IPS-NIHi11 (cell line): ENCODE measurements around the gene RIF1.
"Not testable (repeated sequence)": the region's sequence is repeated elsewhere in the genome, so short reads cannot be mapped to it uniquely, and the experiment has no call there.

Experiments
- DNase-seq: peaks from one replicate; pipeline ENCODE4 v3.0.0; 2012; ENCODE audit warnings: mixed read lengths, low spot score

The RIF1 gene

DNA sequence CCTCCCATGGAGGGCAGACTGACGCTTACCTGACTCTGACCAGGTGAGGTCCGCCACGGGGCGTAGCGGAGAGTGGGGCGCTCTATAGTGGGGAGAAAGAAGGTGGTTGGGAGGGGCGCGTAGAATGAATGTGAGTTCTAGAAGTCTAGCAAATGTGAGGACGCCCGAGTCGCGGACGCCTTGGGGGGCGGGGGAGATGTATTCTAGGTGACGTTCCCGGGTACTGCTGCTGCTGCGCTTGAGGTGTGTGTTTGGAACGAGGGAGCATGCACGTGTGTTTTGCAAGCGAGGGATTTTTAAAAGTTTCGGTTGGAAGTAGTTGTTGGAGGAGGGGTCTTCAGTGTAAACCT is 758 bp downstream of the RIF1 start:
- peak; percentile 64 for DNase-seq

- no peak for DNase-seq
These were observed 7.9 kb downstream of the RIF1 start for GRCh38 chr2:151417650-151418049.

GRCh38 chr2:151421681-151422080 is 12.0 kb downstream of the RIF1 start:
- not testable (repeated sequence) for DNase-seq

GRCh38 chr2:151422917-151423439 is 13.3 kb downstream of the RIF1 start:
- no peak for DNase-seq

GRCh38 chr2:151423760-151424159 is 14.1 kb downstream of the RIF1 start:
- DNase-seq, result no peak

DNA sequence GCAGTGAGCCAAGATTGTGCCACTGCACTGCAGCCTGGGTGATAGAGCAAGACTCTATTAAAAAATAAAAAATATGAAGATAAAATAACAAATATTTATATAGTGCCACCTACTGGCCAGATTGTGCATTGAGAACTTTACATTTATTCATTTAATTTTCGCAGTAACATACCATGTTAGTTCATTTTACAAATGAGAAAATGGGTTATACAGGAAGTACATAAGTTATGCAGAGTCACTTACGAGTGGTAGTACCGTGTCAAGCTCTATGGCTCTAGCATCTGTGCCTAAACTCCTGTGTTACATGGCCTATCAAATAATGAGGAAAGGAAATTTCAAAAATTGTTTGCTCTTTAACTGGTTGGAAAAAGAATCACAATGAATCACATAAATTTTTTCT is 27.9 kb downstream of the RIF1 start:
- peak; percentile 6 for DNase-seq

DNA sequence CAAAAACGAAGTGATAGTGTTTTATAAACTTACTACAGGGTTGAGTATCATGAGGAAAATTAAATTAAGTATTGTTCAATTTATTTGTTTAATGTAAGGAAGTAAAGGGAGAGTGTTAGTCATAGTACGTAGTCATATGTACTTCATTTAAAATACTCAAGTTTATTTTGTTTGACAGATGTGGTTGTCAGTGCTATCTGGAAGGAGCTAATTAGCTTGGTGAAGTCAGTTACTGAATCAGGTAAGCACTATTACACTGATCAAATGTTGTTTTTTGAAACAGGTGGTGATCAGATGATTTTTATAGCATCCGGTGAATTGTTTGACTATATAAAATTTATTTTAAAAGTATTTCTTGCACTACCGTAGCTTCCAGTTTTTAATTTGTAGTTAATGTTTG is 28.8 kb downstream of the RIF1 start:
- DNase-seq, result no peak

- no peak for DNase-seq
These were observed 29.4 kb downstream of the RIF1 start for GRCh38 chr2:151439127-151439526.

- no peak for DNase-seq
These were observed 49.7 kb downstream of the RIF1 start for GRCh38 chr2:151459358-151459757.

- no peak for DNase-seq
These were observed 56.1 kb downstream of the RIF1 start for GRCh38 chr2:151465771-151466170.

DNA sequence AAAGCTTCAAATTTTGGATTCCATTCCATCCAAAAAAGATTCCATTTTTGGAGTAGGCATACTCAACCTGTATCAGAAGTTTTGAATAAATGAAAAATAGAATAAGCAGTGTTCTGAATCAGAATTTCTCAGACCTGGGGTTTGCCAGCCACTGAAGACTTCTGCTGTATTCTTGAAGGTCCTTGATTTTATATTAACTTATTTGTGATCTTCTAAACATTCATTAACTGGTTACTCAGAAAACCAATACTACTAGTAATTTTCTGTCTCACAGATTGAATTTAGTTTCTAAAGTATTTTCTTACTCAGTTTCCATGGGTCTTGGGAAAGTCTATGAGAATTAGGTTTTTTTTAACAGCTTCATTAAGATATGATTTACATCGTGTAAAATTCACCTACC is 60.9 kb downstream of the RIF1 start:
- DNase-seq, result no peak

DNA sequence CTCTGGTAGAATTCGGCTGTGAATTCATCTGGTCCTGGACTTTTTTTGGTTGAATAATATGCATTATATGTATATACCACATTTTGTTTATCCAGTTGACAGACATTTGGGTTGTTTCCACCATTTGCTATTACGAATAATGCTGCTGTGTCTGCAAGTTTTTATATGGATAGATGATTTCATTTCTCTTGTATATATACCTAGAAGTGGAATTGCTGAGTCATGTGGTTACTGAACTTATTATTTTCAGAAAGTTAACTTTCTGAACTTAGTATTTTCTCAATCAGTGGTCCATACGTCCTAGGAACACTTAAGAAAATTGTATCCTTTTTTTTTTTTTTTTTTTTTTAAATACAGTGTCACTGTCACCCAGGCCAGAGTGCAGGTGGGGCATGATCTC is 63.3 kb downstream of the RIF1 start:
- no peak for DNase-seq

- no peak for DNase-seq
These were observed 65.4 kb downstream of the RIF1 start for GRCh38 chr2:151475071-151475470.

GRCh38 chr2:151476287-151476686 is 66.6 kb downstream of the RIF1 start:
- DNase-seq, result no peak

DNA sequence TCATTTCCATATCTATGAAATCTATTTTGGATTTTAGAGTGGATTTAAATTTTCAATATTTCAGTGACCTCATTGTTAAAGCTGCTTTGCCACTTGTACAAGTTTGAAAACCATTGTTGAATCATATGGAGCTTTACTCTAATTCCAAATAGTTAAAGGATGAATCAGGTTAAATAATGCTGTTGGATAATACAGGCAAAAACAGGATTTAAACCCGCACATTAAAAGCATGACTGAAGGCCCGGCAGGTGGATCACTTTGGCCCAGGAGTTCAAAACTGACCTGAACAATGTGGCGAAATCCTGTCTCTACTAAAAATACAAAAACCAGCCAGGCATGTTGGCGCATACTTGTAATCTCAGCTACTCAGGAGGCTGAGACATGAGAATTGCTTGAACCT is 68.3 kb downstream of the RIF1 start:
- no peak for DNase-seq

- DNase-seq, result no peak
These were observed 72.0 kb downstream of the RIF1 start for GRCh38 chr2:151481744-151482143.

- no peak for DNase-seq
These were observed 72.5 kb downstream of the RIF1 start for GRCh38 chr2:151482171-151482725.

- no peak for DNase-seq
These were observed 73.8 kb downstream of the RIF1 start for GRCh38 chr2:151483546-151483945.

DNA sequence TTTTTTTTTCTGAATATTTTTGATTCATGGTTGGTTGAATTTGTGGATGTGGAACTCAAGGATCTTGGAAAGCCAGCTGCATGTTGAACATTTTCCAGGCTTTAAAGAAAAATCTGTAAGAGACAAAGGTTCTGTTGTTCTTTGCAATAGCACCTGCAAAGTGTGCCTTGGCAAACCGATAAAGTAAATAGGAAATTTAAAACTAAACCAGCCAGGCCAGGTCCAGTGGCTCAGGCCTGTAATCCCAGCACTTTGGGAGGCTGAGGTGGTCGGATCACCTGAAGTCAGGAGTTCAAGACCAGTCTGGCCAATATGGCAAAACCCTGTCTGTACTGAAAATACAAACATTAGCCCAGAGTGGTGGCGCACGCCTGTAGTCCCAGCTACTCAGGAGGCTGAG is 74.4 kb downstream of the RIF1 start:
- DNase-seq, result no peak

DNA sequence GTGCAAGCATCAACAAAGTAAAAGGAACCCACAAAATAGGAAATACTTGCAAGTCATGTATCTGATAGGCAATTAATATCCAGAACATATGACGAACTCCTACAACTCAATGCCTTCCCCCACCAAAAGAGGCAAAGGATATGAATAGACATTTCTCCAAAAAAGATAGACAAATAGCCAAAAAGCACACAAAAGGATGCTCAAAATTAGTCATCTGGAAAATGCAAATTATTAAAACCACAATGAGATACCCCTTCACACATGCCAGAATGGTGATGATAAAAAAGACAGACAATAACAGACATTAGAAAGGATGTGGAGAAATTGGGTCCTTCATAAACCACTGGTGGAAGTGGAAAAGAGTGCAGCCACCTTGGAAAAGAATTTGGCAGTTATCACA is 76.4 kb downstream of the RIF1 start:
- DNase-seq, result no peak

- DNase-seq, result no peak
These were observed 80.6 kb downstream of the RIF1 start for GRCh38 chr2:151490276-151490675.

- DNase-seq, result no peak
These were observed 81.8 kb downstream of the RIF1 start for GRCh38 chr2:151491496-151491895.

DNA sequence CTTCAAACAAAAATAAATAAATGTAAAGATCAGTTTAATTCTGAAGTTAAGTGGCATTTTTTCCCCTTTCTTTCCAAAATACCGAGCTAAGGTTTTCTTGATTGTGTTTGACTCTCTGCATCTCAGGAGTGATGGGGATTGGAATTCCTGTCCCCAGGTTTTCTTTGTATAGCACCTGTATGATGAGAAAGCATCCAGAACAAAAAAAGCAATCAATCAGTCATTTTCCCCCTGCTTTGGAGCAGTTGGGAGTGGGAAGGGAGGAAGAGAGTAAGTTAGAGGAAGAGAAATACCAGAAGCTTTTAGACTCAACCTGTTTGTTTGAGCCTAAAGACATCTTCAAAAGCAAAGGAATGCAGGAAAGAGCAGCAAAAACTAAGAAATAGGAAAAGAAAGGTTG is 88.5 kb downstream of the RIF1 start:
- DNase-seq, result peak; percentile 10

- DNase-seq, result no peak
These were observed 96.5 kb downstream of the RIF1 start for GRCh38 chr2:151506170-151506569.

DNA sequence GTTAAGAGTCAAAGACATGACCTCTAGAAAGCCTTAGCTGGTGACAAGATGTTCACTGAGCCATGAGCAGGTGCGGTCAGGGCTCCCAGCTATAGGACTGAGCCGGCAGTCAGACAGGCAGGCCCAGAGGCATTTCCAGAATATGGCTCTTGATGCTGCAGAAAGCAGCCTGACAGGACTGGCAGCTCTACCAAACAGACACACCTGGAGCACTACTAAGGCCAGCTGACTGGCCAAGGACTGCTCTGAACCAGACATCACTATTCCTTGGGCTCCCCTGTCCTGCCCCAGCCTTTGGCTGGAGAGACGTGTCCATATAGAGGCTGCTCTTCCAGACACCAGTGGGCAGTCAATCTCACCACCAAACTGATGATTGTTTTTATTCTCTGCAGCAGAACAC is 98.8 kb downstream of the RIF1 start:
- DNase-seq, result no peak
